Suprapubic skin (tissue), 4 donors: Measurements from ENCODE around the gene SLC35G1. TPM values are rescaled to one million over a fixed set of nuclear protein-coding genes. Genes with fewer than 3 reads are reported as not detected.

Experiments used
- DNase-seq, 2 donors: peaks; one replicate each; pipeline ENCODE4 v3.0.0-alpha.2; 2019; ENCODE audit warnings: low spot score in 2 of 2
- H3K27ac ChIP-seq: fragments of 200-600 bp; sonication (generic); one replicate; pipeline ENCODE4 v1.5.1; 2019
- H3K27me3 ChIP-seq: fragments of 200-600 bp; sonication (generic); one replicate; pipeline ENCODE4 v1.5.1; 2019
- H3K36me3 ChIP-seq: fragments of 200-600 bp; sonication (generic); one replicate; pipeline ENCODE4 v1.5.1; 2019
- H3K4me1 ChIP-seq: fragments of 200-600 bp; sonication (generic); one replicate; pipeline ENCODE4 v1.5.1; 2019
- H3K4me3 ChIP-seq: fragments of 200-600 bp; sonication (generic); one replicate; pipeline ENCODE4 v1.5.1; 2019; ENCODE audit warnings: mild to moderate bottlenecking
- H3K9me3 ChIP-seq: fragments of 200-600 bp; sonication (generic); one replicate; pipeline ENCODE4 v1.5.1; 2019
- CTCF ChIP-seq, 2 donors: fragments of 200-600 bp in 1 of 2; fragments of 450-650 bp in 1 of 2; sonication (generic) in 1 of 2; IDR thresholded peaks; one replicate each; pipeline ENCODE4 v1.5.1; 2016 to 2019; ENCODE audit warnings: antibody characterized with exemption in 2 of 2, mild to moderate bottlenecking in 1 of 2, moderate library complexity in 1 of 2
- EP300 ChIP-seq: sonication (generic); formaldehyde crosslinking; IDR thresholded peaks from one replicate; pipeline ENCODE4 v1.6.1; 2017; ENCODE audit warnings: antibody characterized with exemption
- POLR2A ChIP-seq, 2 donors: fragments of 450-650 bp; IDR thresholded peaks; one replicate each; pipeline ENCODE4 v1.6.1; 2017; ENCODE audit warnings: antibody characterized with exemption in 2 of 2, mild to moderate bottlenecking in 2 of 2, moderate library complexity in 2 of 2
- POLR2AphosphoS5 ChIP-seq, 3 donors: sonication (generic); formaldehyde crosslinking; IDR thresholded peaks; one replicate each; pipeline ENCODE4 v1.6.1; 2017; ENCODE audit warnings: antibody characterized with exemption in 3 of 3
- WGBS: methylation state at CpG from one replicate; pipeline ENCODE4 v1.1.5; 2018; 5-methylcytosine and 5-hydroxymethylcytosine counted together
- total RNA-seq, 4 donors: library from RNA; depleted of rRNA; stranded (reverse); fragments of >200 nt; gene quantifications; one replicate each; pipeline ENCODE4 v1.1.0, GENCODE V29; 2016

The SLC35G1 gene
- total RNA-seq, 4 donors from 2014 or later, result 1.4 to 5.1 (median 4.2) TPM

GRCh38 chr10:93916257-93917063, 22.7 kb downstream of the SLC35G1 start:
- no peaks in the 10 kb centered on the region for H3K4me1 ChIP-seq
- H3K27me3 ChIP-seq, result no peaks in the 10 kb centered on the region
- no peak overlapping the region for H3K27ac ChIP-seq
- no peaks in the 10 kb centered on the region for H3K36me3 ChIP-seq
- no peaks in the 10 kb centered on the region for H3K9me3 ChIP-seq
- TF ChIP-seq POLR2AphosphoS5 (IDR thresholded peaks at IDR 0.05), result no peak
- no peak for DNase-seq
- WGBS, result 57% methylated on average over 8 of the region's 8 CpGs
- no peak overlapping the region for H3K4me3 ChIP-seq

- WGBS, result 60% methylated on average over 10 of the region's 10 CpGs
- DNase-seq, result no peak
- no peak overlapping the region for H3K4me3 ChIP-seq
- no peaks in the 10 kb centered on the region for H3K9me3 ChIP-seq
- no peak overlapping the region for H3K27ac ChIP-seq
- H3K27me3 ChIP-seq, result no peaks in the 10 kb centered on the region
- TF ChIP-seq POLR2AphosphoS5 (IDR thresholded peaks at IDR 0.05) (no peak), CTCF (IDR thresholded peaks at IDR 0.05) (no peak), EP300 (no peak), POLR2A (IDR thresholded peaks at IDR 0.05) (no peak)
- no peaks in the 10 kb centered on the region for H3K4me1 ChIP-seq
- H3K36me3 ChIP-seq, result no peaks in the 10 kb centered on the region
These were observed 23.2 kb downstream of the SLC35G1 start for GRCh38 chr10:93917064-93917391.

- no peak for TF ChIP-seq CTCF (IDR thresholded peaks at IDR 0.05)
- TF ChIP-seq EP300, result no peak
- 66% methylated on average over 2 of the region's 2 CpGs for WGBS
- no peak overlapping the region for H3K4me3 ChIP-seq
These were observed 24.0 kb downstream of the SLC35G1 start for GRCh38 chr10:93917821-93918220.

GRCh38 chr10:93921338-93921737, 27.6 kb downstream of the SLC35G1 start:
- no peaks in the 10 kb centered on the region for H3K4me1 ChIP-seq
- no peak for DNase-seq
- H3K27me3 ChIP-seq, result no peaks in the 10 kb centered on the region
- TF ChIP-seq POLR2AphosphoS5 (IDR thresholded peaks at IDR 0.05) (no peak), CTCF (IDR thresholded peaks at IDR 0.05) (peak in 1 of 2 donors; percentile 7)
- WGBS, result 80% methylated on average over 7 of the region's 7 CpGs
- no peaks in the 10 kb centered on the region for H3K36me3 ChIP-seq
- H3K4me3 ChIP-seq, result no peak overlapping the region
- H3K9me3 ChIP-seq, result no peaks in the 10 kb centered on the region
- no peak overlapping the region for H3K27ac ChIP-seq

More at GRCh38 chr10:93917821-93918220, 24.0 kb downstream of the SLC35G1 start:
- H3K27ac ChIP-seq, result no peak overlapping the region
- no peak for DNase-seq
- H3K9me3 ChIP-seq, result no peaks in the 10 kb centered on the region
- H3K36me3 ChIP-seq, result no peaks in the 10 kb centered on the region
- no peaks in the 10 kb centered on the region for H3K27me3 ChIP-seq
- H3K4me1 ChIP-seq, result no peaks in the 10 kb centered on the region

- Histone ChIP-seq H3K27ac (no peak overlapping the region), H3K27me3 (no peaks in the 10 kb centered on the region), H3K4me1 (no peaks in the 10 kb centered on the region), H3K36me3 (no peaks in the 10 kb centered on the region), H3K9me3 (no peaks in the 10 kb centered on the region), H3K4me3 (no peak overlapping the region)
- DNase-seq, result no peak
- 81% methylated on average over 1 of the region's 1 CpG for WGBS
- TF ChIP-seq POLR2A (IDR thresholded peaks at IDR 0.05) (no peak), CTCF (IDR thresholded peaks at IDR 0.05) (no peak), EP300 (no peak), POLR2AphosphoS5 (IDR thresholded peaks at IDR 0.05) (no peak)
These were observed 32.8 kb downstream of the SLC35G1 start for GRCh38 chr10:93926613-93927012.

- H3K9me3 ChIP-seq, result no peaks in the 10 kb centered on the region
- no peaks in the 10 kb centered on the region for H3K27me3 ChIP-seq
- no peaks in the 10 kb centered on the region for H3K4me1 ChIP-seq
- TF ChIP-seq EP300, result no peak
- TF ChIP-seq POLR2AphosphoS5 (IDR thresholded peaks at IDR 0.05), result no peak
- no peak for TF ChIP-seq CTCF (IDR thresholded peaks at IDR 0.05)
- TF ChIP-seq POLR2A (IDR thresholded peaks at IDR 0.05), result no peak
- H3K27ac ChIP-seq, result no peak overlapping the region
- no peak for DNase-seq
- WGBS, result 94% methylated on average over 1 of the region's 1 CpG
- H3K36me3 ChIP-seq, result no peaks in the 10 kb centered on the region
- no peak overlapping the region for H3K4me3 ChIP-seq
These were observed 44.4 kb downstream of the SLC35G1 start for GRCh38 chr10:93938140-93938539.
